Measurements from ENCODE around the gene TGFBR1. TPM values are rescaled to one million over a fixed set of nuclear protein-coding genes. Genes with fewer than 3 reads are reported as not detected.

Gene TGFBR1
- total and polyA plus RNA-seq, 2 experiments from 2014 or later = 41.7 to 79.4 TPM

DNA sequence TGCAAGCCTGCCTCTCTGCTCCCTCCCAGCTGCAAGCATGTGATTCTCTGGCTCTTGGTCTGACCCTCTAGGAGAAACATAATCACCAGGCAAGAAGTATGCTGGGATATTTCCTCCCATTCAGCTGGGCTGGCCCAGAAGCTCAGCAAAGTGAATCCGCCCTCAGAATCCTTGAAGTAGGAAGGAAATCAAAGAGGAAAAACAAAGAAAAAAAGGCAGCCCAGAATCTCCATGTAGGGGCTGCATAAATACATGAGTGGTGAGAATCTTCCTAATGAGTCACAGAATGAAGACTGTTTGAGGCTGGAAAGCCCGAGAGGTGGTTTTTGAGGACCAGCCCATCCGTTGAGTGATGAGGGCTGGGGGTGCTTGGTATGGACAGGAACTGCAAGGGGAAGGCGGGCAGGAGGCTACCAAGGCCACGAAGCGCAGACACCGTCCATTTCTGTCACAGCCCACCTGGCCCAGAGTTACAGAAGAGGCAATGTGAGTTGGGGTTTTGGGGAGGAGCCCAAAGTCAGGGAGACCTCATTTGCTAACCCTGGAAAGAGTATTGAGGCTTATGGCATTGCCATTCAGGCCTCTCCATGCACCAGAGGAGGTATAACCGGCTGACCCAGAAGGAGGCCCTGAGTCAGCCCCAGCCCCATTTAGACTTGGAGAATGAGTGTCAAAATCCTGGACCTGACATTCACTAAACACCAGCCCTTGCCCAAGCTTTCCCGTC is 33.4 kb upstream of the TGFBR1 start:
- Histone ChIP-seq H3K79me2 (no peaks in the 10 kb centered on the region), H3K9me2 (replicated peaks; ENCODE audit: insufficient read depth) (no peaks in the 10 kb centered on the region), H3K4me1 (ENCODE audit: insufficient read depth) (peaks cover 11% of the 10 kb centered on the region), H3K27ac (no peak overlapping the region), H3K4me3 (no peak overlapping the region), H3K36me3 (replicated peaks; ENCODE audit: insufficient read depth, low read depth) (no peaks in the 10 kb centered on the region), H2AFZ (no peak overlapping the region), H4K20me1 (ENCODE audit: insufficient read depth, poor library complexity, severe bottlenecking) (no peaks in the 10 kb centered on the region), H3K4me2 (no peak overlapping the region), H3K27me3 (no peaks in the 10 kb centered on the region), H3K9me3 (ENCODE audit: low read depth) (no peaks in the 10 kb centered on the region)
- no peak for DNase-seq (ENCODE audit: low spot score)
- TF ChIP-seq EZH2 (IDR thresholded peaks at IDR 0.05; ENCODE audit: borderline replicate concordance) = no peak
- TF ChIP-seq EZH2phosphoT487 (IDR thresholded peaks at IDR 0.05; ENCODE audit: low read depth, severe bottlenecking, unreplicated experiment) = no peak
- TF ChIP-seq, protein P1, sequence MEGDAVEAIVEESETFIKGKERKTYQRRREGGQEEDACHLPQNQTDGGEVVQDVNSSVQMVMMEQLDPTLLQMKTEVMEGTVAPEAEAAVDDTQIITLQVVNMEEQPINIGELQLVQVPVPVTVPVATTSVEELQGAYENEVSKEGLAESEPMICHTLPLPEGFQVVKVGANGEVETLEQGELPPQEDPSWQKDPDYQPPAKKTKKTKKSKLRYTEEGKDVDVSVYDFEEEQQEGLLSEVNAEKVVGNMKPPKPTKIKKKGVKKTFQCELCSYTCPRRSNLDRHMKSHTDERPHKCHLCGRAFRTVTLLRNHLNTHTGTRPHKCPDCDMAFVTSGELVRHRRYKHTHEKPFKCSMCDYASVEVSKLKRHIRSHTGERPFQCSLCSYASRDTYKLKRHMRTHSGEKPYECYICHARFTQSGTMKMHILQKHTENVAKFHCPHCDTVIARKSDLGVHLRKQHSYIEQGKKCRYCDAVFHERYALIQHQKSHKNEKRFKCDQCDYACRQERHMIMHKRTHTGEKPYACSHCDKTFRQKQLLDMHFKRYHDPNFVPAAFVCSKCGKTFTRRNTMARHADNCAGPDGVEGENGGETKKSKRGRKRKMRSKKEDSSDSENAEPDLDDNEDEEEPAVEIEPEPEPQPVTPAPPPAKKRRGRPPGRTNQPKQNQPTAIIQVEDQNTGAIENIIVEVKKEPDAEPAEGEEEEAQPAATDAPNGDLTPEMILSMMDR (IDR thresholded peaks at IDR 0.05; ENCODE audit: poor library complexity) = no peak
- WGBS (ENCODE audit: low lambda C conversion rate, missing lambda C conversion rate) = 90% methylated on average over 9 of the region's 9 CpGs

DNA sequence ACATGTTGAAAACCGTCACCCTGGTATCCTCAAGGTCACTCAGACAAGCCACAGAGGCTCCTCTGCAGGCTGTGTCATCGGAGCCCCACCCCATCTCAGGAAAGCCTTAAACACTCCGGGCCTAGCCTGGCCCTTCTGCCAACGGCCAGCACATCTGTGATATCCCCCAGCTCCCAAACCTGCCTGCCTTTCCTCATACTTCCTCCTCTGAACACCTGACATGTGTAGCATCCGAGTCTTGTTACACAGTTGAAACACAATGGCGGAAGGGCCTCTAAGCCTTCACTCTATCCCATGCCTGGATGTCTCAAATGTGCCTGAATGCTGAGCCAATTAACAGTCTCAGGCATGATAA is 32.9 kb upstream of the TGFBR1 start:
- TF ChIP-seq EZH2phosphoT487 (IDR thresholded peaks at IDR 0.05; ENCODE audit: low read depth, severe bottlenecking, unreplicated experiment) = no peak
- no peaks in the 10 kb centered on the region for H4K20me1 ChIP-seq (ENCODE audit: insufficient read depth, poor library complexity, severe bottlenecking)
- no peak overlapping the region for H3K4me3 ChIP-seq
- H3K4me1 ChIP-seq (ENCODE audit: insufficient read depth) = peaks cover 11% of the 10 kb centered on the region
- H3K79me2 ChIP-seq = no peaks in the 10 kb centered on the region
- no peaks in the 10 kb centered on the region for H3K36me3 ChIP-seq (replicated peaks; ENCODE audit: insufficient read depth, low read depth)
- no peak for DNase-seq (ENCODE audit: low spot score)
- H3K27me3 ChIP-seq = no peaks in the 10 kb centered on the region
- no peak overlapping the region for H2AFZ ChIP-seq
- H3K9me2 ChIP-seq (replicated peaks; ENCODE audit: insufficient read depth) = no peaks in the 10 kb centered on the region
- WGBS (ENCODE audit: low lambda C conversion rate, missing lambda C conversion rate) = 88% methylated on average over 6 of the region's 6 CpGs
- no peak overlapping the region for H3K27ac ChIP-seq
- H3K9me3 ChIP-seq (ENCODE audit: low read depth) = no peaks in the 10 kb centered on the region
- no peak overlapping the region for H3K4me2 ChIP-seq

DNA sequence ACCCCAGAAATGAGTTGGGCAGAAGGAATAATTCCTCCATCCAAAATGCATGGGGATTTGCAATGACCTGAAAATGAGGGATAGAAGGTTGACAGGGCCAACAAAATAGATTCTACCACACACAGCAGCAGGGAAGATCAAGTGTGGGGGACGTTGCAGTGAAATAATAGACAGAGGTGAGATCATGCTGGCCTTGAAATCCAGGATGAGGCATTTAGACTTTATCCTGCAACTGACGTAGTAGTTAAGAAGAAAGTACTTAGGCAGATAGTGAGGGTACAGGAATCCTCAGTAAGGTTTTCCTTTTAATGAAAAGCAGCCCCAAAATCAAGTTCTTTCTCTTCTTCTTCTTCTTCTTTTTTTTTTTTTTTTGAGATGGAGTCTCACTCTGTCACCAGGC is 31.6 kb upstream of the TGFBR1 start:
- peaks cover 11% of the 10 kb centered on the region for H3K4me1 ChIP-seq (ENCODE audit: insufficient read depth)
- H3K4me3 ChIP-seq = no peak overlapping the region
- no peak overlapping the region for H3K27ac ChIP-seq
- 67% methylated on average over 2 of the region's 2 CpGs for WGBS (ENCODE audit: low lambda C conversion rate, missing lambda C conversion rate)
- DNase-seq (ENCODE audit: low spot score) = no peak
- no peaks in the 10 kb centered on the region for H3K9me3 ChIP-seq (ENCODE audit: low read depth)
- no peaks in the 10 kb centered on the region for H3K79me2 ChIP-seq
- no peaks in the 10 kb centered on the region for H4K20me1 ChIP-seq (ENCODE audit: insufficient read depth, poor library complexity, severe bottlenecking)
- no peak overlapping the region for H3K4me2 ChIP-seq
- H2AFZ ChIP-seq = no peak overlapping the region
- H3K36me3 ChIP-seq (replicated peaks; ENCODE audit: insufficient read depth, low read depth) = no peaks in the 10 kb centered on the region
- H3K27me3 ChIP-seq = no peaks in the 10 kb centered on the region
- TF ChIP-seq EZH2phosphoT487 (IDR thresholded peaks at IDR 0.05; ENCODE audit: low read depth, severe bottlenecking, unreplicated experiment) (no peak), EZH2 (IDR thresholded peaks at IDR 0.05; ENCODE audit: borderline replicate concordance) (no peak)
- TF ChIP-seq, protein P1 (IDR thresholded peaks at IDR 0.05; ENCODE audit: poor library complexity) = no peak
- H3K9me2 ChIP-seq (replicated peaks; ENCODE audit: insufficient read depth) = no peaks in the 10 kb centered on the region

DNA sequence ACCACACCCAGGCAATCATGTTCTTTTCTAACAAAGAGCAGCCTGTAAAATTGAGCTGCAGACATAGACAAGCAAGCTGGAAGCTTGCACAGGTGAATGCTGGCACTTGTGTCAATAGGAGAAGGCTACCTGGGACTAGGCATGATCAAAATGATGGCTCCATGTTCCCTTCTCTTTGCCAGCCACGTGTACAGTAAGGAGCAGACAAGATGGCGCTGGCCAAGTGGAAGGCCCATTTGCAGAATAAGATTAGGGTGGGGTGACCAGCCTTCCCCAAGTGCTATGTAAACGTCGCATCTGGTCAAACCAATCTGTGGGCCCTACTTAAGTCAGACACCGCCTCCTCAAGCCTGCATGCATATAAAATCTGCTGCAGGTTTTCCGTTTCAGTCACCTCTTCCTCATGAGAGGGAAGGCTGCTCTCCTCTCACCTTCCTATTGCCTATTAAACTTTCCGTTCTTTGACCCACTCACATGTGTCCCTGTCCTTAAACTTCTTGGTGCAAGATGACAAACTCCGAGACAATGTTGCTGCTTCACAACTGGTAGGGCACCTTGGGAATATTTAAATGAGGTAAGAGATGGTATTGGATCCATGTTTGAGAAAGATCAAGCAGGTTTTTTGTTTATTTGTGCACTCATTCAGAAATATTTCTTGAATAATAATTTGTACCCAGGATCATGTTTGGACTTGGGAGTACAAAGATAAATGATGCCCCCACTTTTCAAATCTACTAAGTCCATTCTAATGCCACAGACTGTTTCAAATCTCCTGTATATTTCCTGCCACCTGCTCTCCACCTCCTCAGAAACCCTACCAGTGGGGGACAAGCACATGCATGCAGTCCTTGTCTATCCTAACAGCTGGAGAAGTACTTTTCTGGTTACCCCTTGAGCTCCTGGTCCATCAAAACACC is 30.7 kb upstream of the TGFBR1 start:
- peaks cover 11% of the 10 kb centered on the region for H3K4me1 ChIP-seq (ENCODE audit: insufficient read depth)
- no peaks in the 10 kb centered on the region for H3K9me2 ChIP-seq (replicated peaks; ENCODE audit: insufficient read depth)
- H4K20me1 ChIP-seq (ENCODE audit: insufficient read depth, poor library complexity, severe bottlenecking) = no peaks in the 10 kb centered on the region
- no peak for TF ChIP-seq EZH2phosphoT487 (IDR thresholded peaks at IDR 0.05; ENCODE audit: low read depth, severe bottlenecking, unreplicated experiment)
- TF ChIP-seq EZH2 (IDR thresholded peaks at IDR 0.05; ENCODE audit: borderline replicate concordance) = no peak
- TF ChIP-seq, protein P1 (IDR thresholded peaks at IDR 0.05; ENCODE audit: poor library complexity) = no peak
- H2AFZ ChIP-seq = no peak overlapping the region
- H3K27me3 ChIP-seq = no peaks in the 10 kb centered on the region
- H3K9me3 ChIP-seq (ENCODE audit: low read depth) = no peaks in the 10 kb centered on the region
- H3K36me3 ChIP-seq (replicated peaks; ENCODE audit: insufficient read depth, low read depth) = no peaks in the 10 kb centered on the region
- DNase-seq (ENCODE audit: low spot score) = no peak
- no peak overlapping the region for H3K4me2 ChIP-seq
- no peak overlapping the region for H3K27ac ChIP-seq
- no peak overlapping the region for H3K4me3 ChIP-seq
- H3K79me2 ChIP-seq = no peaks in the 10 kb centered on the region
- WGBS (ENCODE audit: low lambda C conversion rate, missing lambda C conversion rate) = 97% methylated on average over 8 of the region's 8 CpGs
